K562 (cell line): ENCODE measurements around the gene MSL2. TPM values are rescaled to one million over a fixed set of nuclear protein-coding genes. Genes with fewer than 3 reads are reported as not detected.

ENCODE experiments used
- ARID1B ChIP-seq: fragments of 450-650 bp; IDR thresholded peaks from 2 replicates; pipeline ENCODE4 v1.6.1; 2016; ENCODE audit warnings: antibody characterized with exemption, mild to moderate bottlenecking, inconsistent platforms
- CBX5 ChIP-seq: IDR thresholded peaks from 2 replicates; pipeline ENCODE4 v1.6.1; 2014; ENCODE audit warnings: low read depth, borderline replicate concordance
- CCNT2 ChIP-seq: IDR thresholded peaks from 2 replicates; pipeline ENCODE4 v1.6.1; 2011; ENCODE audit warnings: borderline replicate concordance, low read depth, mild to moderate bottlenecking, moderate library complexity, mixed read lengths, low read length; ENCODE audit not compliant: insufficient read length; ENCODE audit errors: extremely low read depth
- DPF2 ChIP-seq: fragments of 450-650 bp; IDR thresholded peaks from 2 replicates; pipeline ENCODE4 v1.6.1; 2016
- ELF1 ChIP-seq: fragments of 200-800 bp; sonication (Bioruptor generic); IDR thresholded peaks from 2 replicates; pipeline ENCODE4 v1.6.1; 2016; ENCODE audit warnings: missing genetic modification characterization, missing compliant biosample characterization
- EP300 ChIP-seq: IDR thresholded peaks from 2 replicates; pipeline ENCODE4 v1.6.1; 2012; ENCODE audit warnings: low read length, improper control_type of control experiment
- FOXK1 ChIP-seq: sonication (generic); formaldehyde crosslinking; IDR thresholded peaks from 2 replicates; pipeline ENCODE4 v1.8.0; 2022; ENCODE audit warnings: missing genetic modification reagents, mild to moderate bottlenecking, borderline replicate concordance
- FOXK2 ChIP-seq, 2 experiments: fragments of 450-650 bp; IDR thresholded peaks in 1 of 2; conservative IDR thresholded peaks in 1 of 2; 2 replicates each; pipeline ENCODE4 v1.6.1; 2016; ENCODE audit warnings: low read depth in 2 of 2, mild to moderate bottlenecking in 1 of 2
- GTF2A2 ChIP-seq: IDR thresholded peaks from 2 replicates; pipeline ENCODE4 v1.6.1; 2016; ENCODE audit warnings: mild to moderate bottlenecking, missing genetic modification characterization, missing compliant biosample characterization
- HOXB6 ChIP-seq: fragments of 250-450 bp; sonication (Bioruptor Pico); IDR thresholded peaks from 2 replicates; pipeline ENCODE4 v1.5.1; 2022; ENCODE audit warnings: mild to moderate bottlenecking, borderline replicate concordance
- LARP7 ChIP-seq: fragments of 450-650 bp; IDR thresholded peaks from 2 replicates; pipeline ENCODE4 v1.6.1; 2016
- LCOR ChIP-seq: sonication (generic); formaldehyde crosslinking; IDR thresholded peaks from 2 replicates; pipeline ENCODE4 v1.8.0; 2022; ENCODE audit warnings: mild to moderate bottlenecking, missing genetic modification reagents
- POLR2H ChIP-seq: IDR thresholded peaks from 2 replicates; pipeline ENCODE4 v1.6.1; 2016; ENCODE audit warnings: missing genetic modification characterization, low read depth, mild to moderate bottlenecking, control low read depth, missing compliant biosample characterization, moderate library complexity
- RBM22 ChIP-seq: fragments of 200-400 bp; formaldehyde crosslinking; IDR thresholded peaks from 2 replicates; pipeline ENCODE4 v1.6.1; 2018; ENCODE audit warnings: low read length, low read depth; ENCODE audit not compliant: poor library complexity, severe bottlenecking
- TAF9B ChIP-seq: fragments of 450-650 bp; IDR thresholded peaks from 2 replicates; pipeline ENCODE4 v1.6.1; 2018; ENCODE audit warnings: mild to moderate bottlenecking; ENCODE audit not compliant: partially characterized antibody
- ZC3H4 ChIP-seq: sonication (generic); formaldehyde crosslinking; IDR thresholded peaks from 2 replicates; pipeline ENCODE4 v1.9.0; 2021; ENCODE audit warnings: missing genetic modification reagents, borderline replicate concordance
- polyA plus RNA-seq, 8 experiments: library from polyadenylated mRNA; depleted of rRNA in 4 of 8; stranded (reverse) in 5 of 8; unstranded in 3 of 8; fragments of >200 nt; fragmentation: Nextera tagmentation in 2 of 8; fragmentation: Illumina TruSeq in 1 of 8; extraction: Ambion mirVana in 2 of 8; extraction: Trizol in 1 of 8; gene quantifications; 2 replicates each; pipeline versions ENCODE4 v1.2.1 to v1.2.3, GENCODE V29; 2011 to 2014; ENCODE audit warnings: inconsistent platforms in 1 of 8, missing spikeins in 1 of 8
- total RNA-seq, 7 experiments: library from RNA; depleted of rRNA in 6 of 7; stranded (reverse); fragments of >200 nt in 6 of 7; fragmentation: Illumina TruSeq in 2 of 7; extraction: Trizol in 2 of 7; gene quantifications; 2 replicates each; pipeline versions ENCODE4 v1.2.1 to v1.2.3, GENCODE V29; 2011 to 2021; ENCODE audit warnings: low replicate concordance in 1 of 7
- TF ChIP-seq, protein P1 (sequence below): fragments of 250-450 bp; sonication (Bioruptor Pico); IDR thresholded peaks from 2 replicates; pipeline ENCODE4 v1.4.0; 2020; ENCODE audit warnings: borderline replicate concordance
- TF ChIP-seq, protein P2 (sequence below): sonication (generic); formaldehyde crosslinking; IDR thresholded peaks from 2 replicates; pipeline ENCODE4 v1.8.0; 2023; ENCODE audit warnings: mild to moderate bottlenecking, missing genetic modification reagents
- TF ChIP-seq, protein P3 (sequence below): sonication (generic); formaldehyde crosslinking; IDR thresholded peaks from 2 replicates; pipeline ENCODE4 v1.8.1; 2023; ENCODE audit warnings: mild to moderate bottlenecking, missing genetic modification reagents
- TF ChIP-seq, protein P4 (sequence below): fragments of 450-650 bp; IDR thresholded peaks from 2 replicates; pipeline ENCODE4 v1.6.1; 2014; ENCODE audit warnings: low read depth, mild to moderate bottlenecking, moderate library complexity, borderline replicate concordance

The MSL2 gene
- total and polyA plus RNA-seq, 9 of the 15 experiments (the other 6 are each of a cell fraction or from before 2014, with no cell fraction given) = 1.9 to 19.9 (median 9.1) TPM

DNA sequence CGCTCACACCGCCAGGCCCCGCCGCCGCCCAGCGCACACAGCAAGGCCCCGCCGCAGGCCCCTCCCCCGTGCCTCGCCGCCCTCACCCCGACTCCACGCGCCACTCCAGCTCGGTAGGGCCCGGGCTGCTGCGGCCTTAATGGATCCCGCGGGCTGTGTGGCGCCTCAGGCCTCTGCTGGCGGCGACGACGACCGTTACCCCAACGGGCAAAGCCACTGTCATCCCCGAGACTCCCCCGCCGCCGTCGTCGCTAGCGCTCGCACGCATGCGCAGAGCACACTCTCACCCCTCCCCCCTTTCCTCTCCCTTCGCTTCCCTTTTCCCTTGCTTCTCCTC lies at the start of gene MSL2 (continued):
- TF ChIP-seq, protein P1, sequence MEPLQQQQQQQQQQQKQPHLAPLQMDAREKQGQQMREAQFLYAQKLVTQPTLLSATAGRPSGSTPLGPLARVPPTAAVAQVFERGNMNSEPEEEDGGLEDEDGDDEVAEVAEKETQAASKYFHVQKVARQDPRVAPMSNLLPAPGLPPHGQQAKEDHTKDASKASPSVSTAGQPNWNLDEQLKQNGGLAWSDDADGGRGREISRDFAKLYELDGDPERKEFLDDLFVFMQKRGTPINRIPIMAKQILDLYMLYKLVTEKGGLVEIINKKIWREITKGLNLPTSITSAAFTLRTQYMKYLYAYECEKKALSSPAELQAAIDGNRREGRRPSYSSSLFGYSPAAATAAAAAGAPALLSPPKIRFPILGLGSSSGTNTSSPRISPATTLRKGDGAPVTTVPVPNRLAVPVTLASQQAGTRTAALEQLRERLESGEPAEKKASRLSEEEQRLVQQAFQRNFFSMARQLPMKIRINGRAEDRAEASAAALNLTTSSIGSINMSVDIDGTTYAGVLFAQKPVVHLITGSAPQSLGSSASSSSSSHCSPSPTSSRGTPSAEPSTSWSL (CRISPR knock-in tag) = no peak
- TF ChIP-seq LARP7 (no peak), FOXK1 (CRISPR knock-in tag) (no peak), CBX5 (no peak), TAF9B (no peak), ARID1B (no peak), EP300 (0 out of 2 replicates have a peak, but pooled peaks have one; percentile 29), POLR2H (tag) (peak; percentile 40), LCOR (CRISPR knock-in tag) (no peak), CCNT2 (peak; percentile 60), ZC3H4 (CRISPR knock-in tag) (no peak), GTF2A2 (tag) (no peak), HOXB6 (CRISPR knock-in tag) (no peak), FOXK2 (conservative IDR thresholded peaks at IDR 0.05 in 1 of 2, IDR thresholded peaks at IDR 0.05 in 1 of 2; ENCODE audit: low read depth in 2 of 2) (no peak), RBM22 (no peak), DPF2 (0 out of 2 replicates have a peak, but pooled peaks have one; percentile 27), ELF1 (peak; percentile 64)
- TF ChIP-seq, protein P2, sequence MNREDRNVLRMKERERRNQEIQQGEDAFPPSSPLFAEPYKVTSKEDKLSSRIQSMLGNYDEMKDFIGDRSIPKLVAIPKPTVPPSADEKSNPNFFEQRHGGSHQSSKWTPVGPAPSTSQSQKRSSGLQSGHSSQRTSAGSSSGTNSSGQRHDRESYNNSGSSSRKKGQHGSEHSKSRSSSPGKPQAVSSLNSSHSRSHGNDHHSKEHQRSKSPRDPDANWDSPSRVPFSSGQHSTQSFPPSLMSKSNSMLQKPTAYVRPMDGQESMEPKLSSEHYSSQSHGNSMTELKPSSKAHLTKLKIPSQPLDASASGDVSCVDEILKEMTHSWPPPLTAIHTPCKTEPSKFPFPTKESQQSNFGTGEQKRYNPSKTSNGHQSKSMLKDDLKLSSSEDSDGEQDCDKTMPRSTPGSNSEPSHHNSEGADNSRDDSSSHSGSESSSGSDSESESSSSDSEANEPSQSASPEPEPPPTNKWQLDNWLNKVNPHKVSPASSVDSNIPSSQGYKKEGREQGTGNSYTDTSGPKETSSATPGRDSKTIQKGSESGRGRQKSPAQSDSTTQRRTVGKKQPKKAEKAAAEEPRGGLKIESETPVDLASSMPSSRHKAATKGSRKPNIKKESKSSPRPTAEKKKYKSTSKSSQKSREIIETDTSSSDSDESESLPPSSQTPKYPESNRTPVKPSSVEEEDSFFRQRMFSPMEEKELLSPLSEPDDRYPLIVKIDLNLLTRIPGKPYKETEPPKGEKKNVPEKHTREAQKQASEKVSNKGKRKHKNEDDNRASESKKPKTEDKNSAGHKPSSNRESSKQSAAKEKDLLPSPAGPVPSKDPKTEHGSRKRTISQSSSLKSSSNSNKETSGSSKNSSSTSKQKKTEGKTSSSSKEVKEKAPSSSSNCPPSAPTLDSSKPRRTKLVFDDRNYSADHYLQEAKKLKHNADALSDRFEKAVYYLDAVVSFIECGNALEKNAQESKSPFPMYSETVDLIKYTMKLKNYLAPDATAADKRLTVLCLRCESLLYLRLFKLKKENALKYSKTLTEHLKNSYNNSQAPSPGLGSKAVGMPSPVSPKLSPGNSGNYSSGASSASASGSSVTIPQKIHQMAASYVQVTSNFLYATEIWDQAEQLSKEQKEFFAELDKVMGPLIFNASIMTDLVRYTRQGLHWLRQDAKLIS (CRISPR knock-in tag) = no peak
- TF ChIP-seq, protein P3, sequence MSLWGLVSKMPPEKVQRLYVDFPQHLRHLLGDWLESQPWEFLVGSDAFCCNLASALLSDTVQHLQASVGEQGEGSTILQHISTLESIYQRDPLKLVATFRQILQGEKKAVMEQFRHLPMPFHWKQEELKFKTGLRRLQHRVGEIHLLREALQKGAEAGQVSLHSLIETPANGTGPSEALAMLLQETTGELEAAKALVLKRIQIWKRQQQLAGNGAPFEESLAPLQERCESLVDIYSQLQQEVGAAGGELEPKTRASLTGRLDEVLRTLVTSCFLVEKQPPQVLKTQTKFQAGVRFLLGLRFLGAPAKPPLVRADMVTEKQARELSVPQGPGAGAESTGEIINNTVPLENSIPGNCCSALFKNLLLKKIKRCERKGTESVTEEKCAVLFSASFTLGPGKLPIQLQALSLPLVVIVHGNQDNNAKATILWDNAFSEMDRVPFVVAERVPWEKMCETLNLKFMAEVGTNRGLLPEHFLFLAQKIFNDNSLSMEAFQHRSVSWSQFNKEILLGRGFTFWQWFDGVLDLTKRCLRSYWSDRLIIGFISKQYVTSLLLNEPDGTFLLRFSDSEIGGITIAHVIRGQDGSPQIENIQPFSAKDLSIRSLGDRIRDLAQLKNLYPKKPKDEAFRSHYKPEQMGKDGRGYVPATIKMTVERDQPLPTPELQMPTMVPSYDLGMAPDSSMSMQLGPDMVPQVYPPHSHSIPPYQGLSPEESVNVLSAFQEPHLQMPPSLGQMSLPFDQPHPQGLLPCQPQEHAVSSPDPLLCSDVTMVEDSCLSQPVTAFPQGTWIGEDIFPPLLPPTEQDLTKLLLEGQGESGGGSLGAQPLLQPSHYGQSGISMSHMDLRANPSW (CRISPR knock-in tag) = no peak
- TF ChIP-seq, protein P4, sequence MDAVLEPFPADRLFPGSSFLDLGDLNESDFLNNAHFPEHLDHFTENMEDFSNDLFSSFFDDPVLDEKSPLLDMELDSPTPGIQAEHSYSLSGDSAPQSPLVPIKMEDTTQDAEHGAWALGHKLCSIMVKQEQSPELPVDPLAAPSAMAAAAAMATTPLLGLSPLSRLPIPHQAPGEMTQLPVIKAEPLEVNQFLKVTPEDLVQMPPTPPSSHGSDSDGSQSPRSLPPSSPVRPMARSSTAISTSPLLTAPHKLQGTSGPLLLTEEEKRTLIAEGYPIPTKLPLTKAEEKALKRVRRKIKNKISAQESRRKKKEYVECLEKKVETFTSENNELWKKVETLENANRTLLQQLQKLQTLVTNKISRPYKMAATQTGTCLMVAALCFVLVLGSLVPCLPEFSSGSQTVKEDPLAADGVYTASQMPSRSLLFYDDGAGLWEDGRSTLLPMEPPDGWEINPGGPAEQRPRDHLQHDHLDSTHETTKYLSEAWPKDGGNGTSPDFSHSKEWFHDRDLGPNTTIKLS = no peak
